Activated naive CD8-positive, alpha-beta T cell (primary cell): ENCODE results near the gene KIAA0753.
A peak's percentile ranks its signal among the peaks of the same experiment; 100 is the strongest.

Source experiments
- H3K27ac Mint-ChIP-seq: one replicate; pipeline ENCODE4 v1.8.0; 2021; ENCODE audit warnings: mixed read lengths
- H3K27me3 Mint-ChIP-seq: one replicate; pipeline ENCODE4 v1.8.0; 2021; ENCODE audit warnings: mixed read lengths
- H3K36me3 Mint-ChIP-seq: one replicate; pipeline ENCODE4 v1.8.0; 2021; ENCODE audit warnings: mixed read lengths
- H3K4me1 Mint-ChIP-seq: one replicate; pipeline ENCODE4 v1.8.0; 2021; ENCODE audit warnings: low read depth, mixed read lengths
- H3K4me3 Mint-ChIP-seq: one replicate; pipeline ENCODE4 v1.8.0; 2021; ENCODE audit warnings: mild to moderate bottlenecking, mixed read lengths
- H3K9me3 Mint-ChIP-seq: one replicate; pipeline ENCODE4 v1.8.0; 2021; ENCODE audit warnings: low read depth, mixed read lengths

KIAA0753 gene

GRCh38 chr17:6560496-6560895 is 80.0 kb downstream of the KIAA0753 start:
- no peak overlapping the region for H3K4me3 Mint-ChIP-seq
- no peak overlapping the region for H3K27ac Mint-ChIP-seq
- no peaks in the 10 kb centered on the region for H3K9me3 Mint-ChIP-seq
- H3K36me3 Mint-ChIP-seq, result peaks cover 2% of the 10 kb centered on the region
- peaks cover 24% of the 10 kb centered on the region for H3K27me3 Mint-ChIP-seq
- peaks cover 8% of the 10 kb centered on the region for H3K4me1 Mint-ChIP-seq

DNA sequence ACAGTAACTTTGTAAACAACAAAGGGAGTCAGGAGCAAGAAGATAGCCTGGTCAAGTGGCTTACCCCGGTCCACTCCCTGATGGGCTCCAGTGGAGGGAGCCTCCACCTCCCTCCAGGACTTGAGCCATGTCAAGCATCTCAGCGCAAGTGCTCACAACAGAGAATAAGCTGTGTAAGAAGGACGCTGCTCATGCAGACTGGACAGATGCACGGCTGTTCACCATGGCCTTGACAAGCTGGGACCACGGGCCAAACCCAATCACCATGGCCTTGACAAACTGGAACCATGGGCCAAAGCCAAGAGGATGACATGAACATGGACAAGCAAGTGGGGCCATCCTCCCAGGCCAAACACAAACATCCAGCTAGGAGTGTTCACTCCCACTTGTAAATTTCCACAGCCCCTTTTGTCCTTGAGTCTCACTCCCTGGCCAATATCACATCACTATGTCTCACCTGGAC is 80.7 kb downstream of the KIAA0753 start:
- no peak overlapping the region for H3K27ac Mint-ChIP-seq
- peaks cover 14% of the 10 kb centered on the region for H3K4me1 Mint-ChIP-seq
- H3K9me3 Mint-ChIP-seq, result no peaks in the 10 kb centered on the region
- peaks cover 2% of the 10 kb centered on the region for H3K36me3 Mint-ChIP-seq
- H3K4me3 Mint-ChIP-seq, result no peak overlapping the region
- H3K27me3 Mint-ChIP-seq, result peaks cover 27% of the 10 kb centered on the region

DNA sequence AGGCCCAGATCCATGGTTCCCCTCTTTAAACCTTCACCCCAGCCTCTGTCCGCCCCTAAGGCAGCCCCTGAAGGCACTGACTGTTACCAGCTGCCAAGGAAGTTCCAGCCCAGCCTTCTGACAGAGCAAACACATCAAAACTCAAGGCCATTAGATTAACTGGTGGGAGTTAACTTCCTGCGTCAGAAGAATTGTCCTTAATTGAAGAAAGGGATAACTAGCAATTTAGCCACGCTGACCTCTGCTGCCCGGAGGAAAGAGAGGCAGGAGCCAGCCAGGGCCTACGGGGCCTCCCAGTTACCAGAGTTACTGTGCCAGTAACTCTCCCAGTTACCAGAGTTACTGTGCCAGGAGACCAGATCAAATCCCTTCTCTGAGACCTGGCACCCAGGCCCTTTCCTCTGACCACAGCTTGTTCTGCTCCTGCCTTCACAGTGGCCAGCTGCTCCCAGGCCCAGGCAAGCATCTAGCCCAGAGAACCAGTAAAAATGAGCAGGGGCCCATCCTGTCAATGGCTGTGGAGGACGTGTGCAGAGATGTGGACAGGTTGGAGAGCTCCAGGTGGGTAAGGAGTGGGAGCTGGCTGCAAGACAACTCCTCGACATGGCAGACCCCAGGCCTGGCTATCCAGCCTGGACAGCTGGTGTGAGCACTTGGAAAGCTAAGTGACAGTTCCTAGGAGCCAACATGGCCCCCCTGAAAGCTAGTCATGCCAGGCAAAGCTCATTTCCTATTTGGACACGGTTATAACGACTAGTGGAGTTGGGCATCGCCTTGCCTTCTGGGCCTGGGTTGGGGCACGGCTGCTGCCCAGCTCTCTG is 81.4 kb downstream of the KIAA0753 start:
- Mint-ChIP-seq H3K4me1 (peaks cover 17% of the 10 kb centered on the region), H3K9me3 (no peaks in the 10 kb centered on the region), H3K27ac (no peak overlapping the region), H3K4me3 (no peak overlapping the region), H3K36me3 (peaks cover 2% of the 10 kb centered on the region), H3K27me3 (peaks cover 34% of the 10 kb centered on the region)

GRCh38 chr17:6558276-6558675 is 82.2 kb downstream of the KIAA0753 start:
- Mint-ChIP-seq H3K4me3 (no peak overlapping the region), H3K9me3 (no peaks in the 10 kb centered on the region), H3K36me3 (no peaks in the 10 kb centered on the region), H3K27me3 (peaks cover 30% of the 10 kb centered on the region), H3K4me1 (peaks cover 17% of the 10 kb centered on the region), H3K27ac (no peak overlapping the region)

DNA sequence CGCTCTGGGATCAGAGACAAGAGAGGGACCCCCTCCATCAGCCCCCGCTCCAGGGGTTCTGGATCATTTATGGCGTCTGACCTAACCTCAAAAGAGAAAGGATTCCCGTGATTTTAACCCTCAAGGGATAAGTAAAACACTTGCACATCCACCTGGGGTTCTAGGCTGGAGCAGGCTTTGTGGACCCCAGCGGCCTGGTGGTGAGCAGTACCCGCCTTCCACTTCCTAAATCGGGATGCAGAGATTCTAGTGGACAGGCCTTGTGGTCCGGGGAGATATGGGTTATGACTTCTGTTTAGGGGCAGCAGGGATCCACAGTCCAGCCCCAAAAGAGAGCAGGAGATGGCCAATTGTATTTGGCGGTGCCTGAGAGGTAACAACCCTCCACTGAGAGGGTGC is 83.5 kb downstream of the KIAA0753 start:
- peaks cover 23% of the 10 kb centered on the region for H3K27me3 Mint-ChIP-seq
- no peaks in the 10 kb centered on the region for H3K9me3 Mint-ChIP-seq
- no peaks in the 10 kb centered on the region for H3K36me3 Mint-ChIP-seq
- H3K27ac Mint-ChIP-seq, result no peak overlapping the region
- H3K4me1 Mint-ChIP-seq, result peaks cover 17% of the 10 kb centered on the region
- H3K4me3 Mint-ChIP-seq, result peak overlapping the region; percentile 59

DNA sequence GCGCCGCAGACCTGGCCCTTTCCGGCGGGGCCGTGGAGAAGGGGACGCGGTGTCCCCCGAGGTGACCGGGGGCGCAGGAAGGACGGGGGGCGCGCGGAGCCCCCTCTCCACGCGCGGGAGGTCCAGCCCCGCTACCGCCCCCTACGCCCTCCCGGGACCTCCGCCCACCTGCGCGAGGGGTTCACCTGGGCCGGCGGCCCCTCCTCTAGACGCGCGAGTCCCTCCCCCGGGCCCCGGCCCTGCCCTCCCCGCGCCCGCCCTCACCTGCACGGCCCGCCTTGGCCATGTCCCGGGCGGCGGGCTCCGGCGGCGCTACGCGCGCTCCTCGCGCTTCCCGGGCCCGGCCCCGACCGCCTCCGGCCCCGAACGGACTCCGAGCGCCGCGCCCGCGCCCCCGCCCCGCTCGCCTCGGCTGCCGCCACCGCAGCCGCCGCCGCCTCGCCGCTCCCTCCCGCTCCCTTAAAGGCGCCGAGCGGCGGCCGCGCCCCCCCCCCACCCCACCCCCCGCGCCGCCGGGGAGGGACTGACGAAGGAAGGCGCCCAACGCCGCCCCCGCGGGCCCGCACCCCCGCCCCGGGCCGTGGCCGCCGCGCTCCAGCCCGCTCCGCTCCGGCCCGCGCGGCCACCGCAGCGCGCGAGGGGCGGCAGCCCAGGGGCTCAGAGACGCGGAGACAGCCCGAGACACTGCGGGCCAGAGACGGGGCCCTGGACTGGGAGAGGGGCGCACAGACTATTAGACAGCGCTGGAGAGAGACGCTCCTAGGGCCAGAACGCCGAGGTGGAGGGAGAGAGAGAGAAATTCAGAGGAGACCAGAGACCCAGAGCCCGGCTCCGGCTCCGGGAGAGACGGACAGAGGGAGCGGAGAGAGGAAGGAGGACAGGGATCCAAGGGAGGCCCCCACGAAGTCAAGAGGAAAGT is 84.1 kb downstream of the KIAA0753 start, which contains the start of gene PITPNM3:
Gene PITPNM3 (minus strand): TSS at position 435 of the 919 bp plus-strand sequence. CDS start 149 bp downstream, at position 286.
- Mint-ChIP-seq H3K4me3 (peak within 1 kb of the TSS; percentile 79), H3K9me3 (no peaks in the 10 kb centered on the region), H3K36me3 (no peaks in the 10 kb centered on the region), H3K27me3 (peaks cover 23% of the 10 kb centered on the region), H3K27ac (no peak within 1 kb of the TSS), H3K4me1 (peaks cover 17% of the 10 kb centered on the region)

- Mint-ChIP-seq H3K9me3 (no peaks in the 10 kb centered on the region), H3K27me3 (peaks cover 23% of the 10 kb centered on the region), H3K27ac (no peak overlapping the region), H3K4me3 (peak overlapping the region; percentile 79), H3K4me1 (peaks cover 17% of the 10 kb centered on the region), H3K36me3 (no peaks in the 10 kb centered on the region)
Observed at GRCh38 chr17:6555331-6556120, 85.0 kb downstream of the KIAA0753 start.

DNA sequence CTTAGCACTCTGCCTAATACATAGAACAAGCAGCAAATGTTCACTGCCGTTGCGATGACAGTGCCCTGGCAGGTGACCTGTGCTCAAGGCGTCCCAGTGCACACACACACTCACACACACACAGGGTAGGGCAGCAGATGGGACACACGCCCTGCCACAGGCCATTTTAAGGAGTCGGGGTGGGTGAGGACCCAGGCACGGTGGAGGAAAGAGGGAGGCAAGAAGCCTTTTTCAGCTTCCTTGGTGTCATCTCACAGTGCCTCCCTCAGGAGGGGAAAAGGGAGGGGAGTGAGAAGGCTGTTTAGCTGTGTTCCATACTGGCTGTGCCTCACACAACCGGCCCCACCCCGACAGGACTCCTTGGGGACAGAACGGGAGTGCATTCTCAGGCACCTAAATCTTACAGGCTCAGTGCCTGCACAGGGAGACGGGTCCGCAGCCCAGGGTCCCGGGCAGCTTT is 85.6 kb downstream of the KIAA0753 start:
- Mint-ChIP-seq H3K4me3 (peak overlapping the region; percentile 76), H3K27ac (no peak overlapping the region), H3K27me3 (peaks cover 23% of the 10 kb centered on the region), H3K36me3 (no peaks in the 10 kb centered on the region), H3K4me1 (peaks cover 17% of the 10 kb centered on the region), H3K9me3 (no peaks in the 10 kb centered on the region)

- no peaks in the 10 kb centered on the region for H3K36me3 Mint-ChIP-seq
- no peak overlapping the region for H3K27ac Mint-ChIP-seq
- peaks cover 17% of the 10 kb centered on the region for H3K4me1 Mint-ChIP-seq
- H3K27me3 Mint-ChIP-seq, result peaks cover 23% of the 10 kb centered on the region
- no peaks in the 10 kb centered on the region for H3K9me3 Mint-ChIP-seq
- peak overlapping the region; percentile 76 for H3K4me3 Mint-ChIP-seq
Observed at GRCh38 chr17:6554342-6554741, 86.2 kb downstream of the KIAA0753 start.

GRCh38 chr17:6551869-6552531 is 88.5 kb downstream of the KIAA0753 start:
- no peak overlapping the region for H3K27ac Mint-ChIP-seq

DNA sequence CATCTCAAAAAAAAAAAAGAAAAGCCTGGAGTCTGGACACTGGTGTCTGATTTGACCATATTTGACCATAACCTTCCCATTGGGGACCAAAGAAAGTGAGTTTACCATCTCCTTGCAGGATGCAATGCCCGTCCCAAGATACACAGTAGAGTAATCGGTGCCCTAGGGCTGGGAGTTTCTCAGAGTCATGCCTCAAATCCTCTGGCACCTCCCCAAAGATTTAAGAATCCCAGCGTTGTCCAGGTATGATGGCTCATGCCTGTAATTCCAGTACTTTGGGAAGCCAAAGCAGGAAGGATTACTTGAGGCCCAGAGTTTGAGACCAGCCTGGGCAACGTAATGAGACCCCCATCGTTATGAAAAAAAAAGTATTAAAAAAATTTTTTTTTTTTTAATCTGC is 89.2 kb downstream of the KIAA0753 start:
- Mint-ChIP-seq H3K36me3 (no peaks in the 10 kb centered on the region), H3K27me3 (peaks cover 9% of the 10 kb centered on the region), H3K9me3 (no peaks in the 10 kb centered on the region), H3K27ac (no peak overlapping the region), H3K4me1 (peaks cover 17% of the 10 kb centered on the region), H3K4me3 (no peak overlapping the region)

More at GRCh38 chr17:6551869-6552531, 88.5 kb downstream of the KIAA0753 start:
- Mint-ChIP-seq H3K4me1 (peaks cover 21% of the 10 kb centered on the region), H3K27me3 (peaks cover 13% of the 10 kb centered on the region), H3K4me3 (no peak overlapping the region), H3K9me3 (no peaks in the 10 kb centered on the region), H3K36me3 (no peaks in the 10 kb centered on the region)

- Mint-ChIP-seq H3K27ac (no peak overlapping the region), H3K4me3 (no peak overlapping the region), H3K36me3 (no peaks in the 10 kb centered on the region), H3K27me3 (peaks cover 4% of the 10 kb centered on the region), H3K4me1 (peaks cover 8% of the 10 kb centered on the region), H3K9me3 (no peaks in the 10 kb centered on the region)
Observed at GRCh38 chr17:6549384-6550036, 91.0 kb downstream of the KIAA0753 start.

- no peak overlapping the region for H3K27ac Mint-ChIP-seq
- no peaks in the 10 kb centered on the region for H3K36me3 Mint-ChIP-seq
- peaks cover 8% of the 10 kb centered on the region for H3K4me1 Mint-ChIP-seq
- no peaks in the 10 kb centered on the region for H3K9me3 Mint-ChIP-seq
- H3K27me3 Mint-ChIP-seq, result no peaks in the 10 kb centered on the region
- H3K4me3 Mint-ChIP-seq, result no peak overlapping the region
Observed at GRCh38 chr17:6548578-6549330, 91.8 kb downstream of the KIAA0753 start.
